Neuronal stem cell (in vitro differentiated cells): ENCODE measurements around the gene KNL1.

ENCODE experiments used
- DNase-seq: peaks from one replicate; pipeline ENCODE4 v3.0.0-alpha.2; 2013; ENCODE audit warnings: low spot score
- H2AFZ ChIP-seq: one replicate; pipeline ENCODE4 v1.6.1; 2013; ENCODE audit warnings: mild to moderate bottlenecking, low read length, inconsistent platforms
- H2AK5ac ChIP-seq: 2 replicates; pipeline ENCODE4 v1.6.1; 2013; ENCODE audit warnings: low read depth, mild to moderate bottlenecking, inconsistent platforms, low read length, moderate library complexity, mixed read lengths
- H2BK120ac ChIP-seq: 2 replicates; pipeline ENCODE4 v1.6.1; 2013; ENCODE audit warnings: low read depth, mild to moderate bottlenecking, inconsistent platforms, low read length, moderate library complexity, mixed read lengths
- H2BK12ac ChIP-seq: one replicate; pipeline ENCODE4 v1.6.1; 2013; ENCODE audit warnings: low read length, inconsistent platforms
- H2BK15ac ChIP-seq: 2 replicates; pipeline ENCODE4 v1.6.1; 2013; ENCODE audit warnings: mild to moderate bottlenecking, low read length, inconsistent platforms, mixed read lengths
- H2BK5ac ChIP-seq: one replicate; pipeline ENCODE4 v1.6.1; 2013; ENCODE audit warnings: inconsistent platforms, mild to moderate bottlenecking, low read length, moderate library complexity
- H3K14ac ChIP-seq: one replicate; pipeline ENCODE4 v1.6.1; 2013; ENCODE audit warnings: low read length, inconsistent platforms
- H3K18ac ChIP-seq: 2 replicates; pipeline ENCODE4 v1.6.1; 2013; ENCODE audit warnings: low read length, inconsistent platforms
- H3K23ac ChIP-seq: 2 replicates; pipeline ENCODE4 v1.6.1; 2013; ENCODE audit warnings: low read depth, mild to moderate bottlenecking, mixed read lengths, low read length, inconsistent platforms; ENCODE audit not compliant: poor library complexity
- H3K27ac ChIP-seq: replicated peaks from 3 replicates; pipeline ENCODE4 v1.5.1; 2013; ENCODE audit warnings: low read length, inconsistent platforms
- H3K27me3 ChIP-seq, 3 experiments: 2 replicates each; pipeline ENCODE4 v1.6.1; 2013; ENCODE audit warnings: low read length in 3 of 3, mild to moderate bottlenecking in 2 of 3, inconsistent platforms in 1 of 3, low read depth in 1 of 3, mixed read lengths in 1 of 3, moderate library complexity in 1 of 3; ENCODE audit not compliant: control insufficient read depth in 3 of 3, insufficient read depth in 3 of 3
- H3K36me3 ChIP-seq, 2 donors: replicated peaks in 1 of 2; 2 replicates each; pipeline ENCODE4 v1.6.1; 2013; ENCODE audit warnings: low read length in 2 of 2; ENCODE audit not compliant: control insufficient read depth in 2 of 2, insufficient read depth in 2 of 2
- H3K4ac ChIP-seq: 2 replicates; pipeline ENCODE4 v1.6.1; 2013; ENCODE audit warnings: inconsistent platforms, mild to moderate bottlenecking, low read length, moderate library complexity
- H3K4me1 ChIP-seq, 2 donors: 1 replicate in 1 of 2; 2 replicates in 1 of 2; pipeline ENCODE4 v1.6.1; 2013; ENCODE audit warnings: low read length in 2 of 2, low read depth in 1 of 2; ENCODE audit not compliant: control insufficient read depth in 2 of 2, insufficient read depth in 1 of 2
- H3K4me2 ChIP-seq: one replicate; pipeline ENCODE4 v1.6.1; 2013; ENCODE audit warnings: mild to moderate bottlenecking, low read length, inconsistent platforms; ENCODE audit not compliant: insufficient read depth, poor library complexity, severe bottlenecking
- H3K4me3 ChIP-seq, 2 donors: 2 replicates each; pipeline ENCODE4 v1.5.1; 2013; ENCODE audit warnings: low read length in 2 of 2, mild to moderate bottlenecking in 2 of 2, inconsistent platforms in 1 of 2, moderate library complexity in 1 of 2
- H3K79me1 ChIP-seq: one replicate; pipeline ENCODE4 v1.6.1; 2013; ENCODE audit warnings: low read depth, mild to moderate bottlenecking, inconsistent platforms, low read length, moderate library complexity
- H3K9ac ChIP-seq: one replicate; pipeline ENCODE4 v1.6.1; 2013; ENCODE audit warnings: mild to moderate bottlenecking, low read depth, low read length, inconsistent platforms; ENCODE audit not compliant: poor library complexity
- H3K9me3 ChIP-seq, 2 donors: replicated peaks in 1 of 2; 2 replicates each; pipeline versions ENCODE3 to v1.6.1; 2013; ENCODE audit warnings: low read length in 2 of 2, mild to moderate bottlenecking in 2 of 2, inconsistent platforms in 1 of 2, low read depth in 1 of 2, mixed read lengths in 1 of 2, moderate library complexity in 1 of 2; ENCODE audit not compliant: control insufficient read depth in 2 of 2, insufficient read depth in 1 of 2
- H4K8ac ChIP-seq: one replicate; pipeline ENCODE4 v1.6.1; 2013; ENCODE audit warnings: low read depth, mild to moderate bottlenecking, inconsistent platforms, low read length, moderate library complexity
- H4K91ac ChIP-seq: one replicate; pipeline ENCODE4 v1.6.1; 2013; ENCODE audit warnings: low read length, low read depth, mild to moderate bottlenecking, inconsistent platforms; ENCODE audit not compliant: poor library complexity
- WGBS, 2 donors: extraction: QIAGEN DNeasy Blood & Tissue Kit; methylation state at CpG; one replicate each; pipeline ENCODE4 v1.1.7; 2013; ENCODE audit warnings: missing lambda C conversion rate in 2 of 2, mixed read lengths in 1 of 2; ENCODE audit not compliant: insufficient read length in 2 of 2, insufficient replicate concordance in 1 of 2; ENCODE audit errors: extremely low coverage in 2 of 2; 5-methylcytosine and 5-hydroxymethylcytosine counted together

The KNL1 gene

DNA sequence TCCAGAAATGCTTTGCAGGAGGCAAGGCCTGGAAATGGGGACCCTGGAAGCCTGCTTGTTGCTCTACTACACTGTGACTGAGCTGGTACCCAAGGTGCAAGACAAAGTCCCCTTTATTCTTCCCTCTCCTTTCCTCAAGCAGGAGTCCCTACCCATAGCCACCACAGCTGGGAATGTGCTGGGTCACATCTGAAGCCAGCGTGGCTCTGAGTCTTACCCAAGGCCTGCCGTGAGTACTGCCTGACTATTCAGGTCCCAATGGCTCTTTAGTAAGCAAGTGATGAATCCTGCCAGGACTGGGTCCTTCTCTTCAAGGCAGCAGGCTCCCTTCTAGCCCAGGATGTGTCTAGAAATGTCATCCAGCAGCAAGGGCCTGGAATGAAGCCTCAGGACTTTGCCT lies 91.3 kb downstream of the KNL1 start:
- Histone ChIP-seq H3K9ac (no peak overlapping the region), H3K4me1 (no peaks in the 10 kb centered on the region), H2AK5ac (no peak overlapping the region), H2AFZ (no peak overlapping the region), H3K27me3 (no peaks in the 10 kb centered on the region), H3K27ac (no peak overlapping the region), H3K36me3 (no peaks in the 10 kb centered on the region), H2BK5ac (no peak overlapping the region), H2BK12ac (no peak overlapping the region), H2BK120ac (no peak overlapping the region), H3K18ac (no peak overlapping the region), H3K9me3 (no peaks in the 10 kb centered on the region), H3K79me1 (no peaks in the 10 kb centered on the region), H4K91ac (no peak overlapping the region), H4K8ac (no peak overlapping the region), H2BK15ac (no peak overlapping the region), H3K4me2 (no peak overlapping the region), H3K14ac (no peak overlapping the region), H3K23ac (no peak overlapping the region), H3K4ac (no peak overlapping the region), H3K4me3 (no peak overlapping the region)
- no CpG with 5 or more reads among the region's 2 CpGs for WGBS, 2 donors
- DNase-seq = no peak

DNA sequence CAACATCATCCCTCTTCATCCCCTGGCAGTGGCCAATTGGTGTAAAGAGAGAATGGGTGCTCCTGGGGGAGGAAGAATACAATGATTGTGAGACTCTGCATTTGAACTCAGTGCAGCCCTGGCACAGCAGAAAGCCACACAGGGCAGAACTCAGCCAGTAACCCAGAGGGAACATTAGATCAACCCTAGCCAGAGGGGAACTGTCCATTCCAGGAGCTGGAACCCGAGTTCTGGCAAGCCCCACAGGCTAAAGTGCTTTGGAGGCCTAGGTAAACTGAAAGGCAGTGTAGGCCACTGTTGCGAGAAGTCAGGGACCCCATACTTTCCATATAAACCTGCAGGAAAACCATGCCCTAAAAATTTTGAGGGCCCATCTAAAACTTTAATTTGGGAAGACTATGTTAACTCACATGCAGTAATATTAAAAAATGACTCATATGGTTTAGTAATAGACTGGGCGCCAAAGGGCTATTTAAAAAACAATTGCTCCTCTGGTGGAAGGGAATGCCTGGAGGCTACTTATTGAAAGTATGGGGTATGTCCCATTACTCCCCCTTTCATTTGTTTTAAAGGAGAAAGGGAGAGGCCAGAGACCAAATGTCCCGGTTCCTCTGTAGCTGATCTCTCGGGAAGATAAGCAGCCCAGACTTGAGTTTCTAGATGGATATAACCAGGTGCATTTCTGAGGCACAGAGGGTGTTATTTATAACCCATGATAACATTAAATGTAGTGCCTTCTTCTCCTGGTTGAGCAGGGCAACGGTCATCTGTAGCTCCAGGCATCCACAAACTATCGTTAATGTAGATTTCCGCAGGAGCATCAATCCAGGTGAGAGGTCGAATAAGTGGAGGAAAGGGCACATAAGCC lies 95.1 kb downstream of the KNL1 start:
- H3K4me3 ChIP-seq = no peak overlapping the region
- no peak overlapping the region for H2AFZ ChIP-seq
- H2AK5ac ChIP-seq = no peak overlapping the region
- H3K4ac ChIP-seq = no peak overlapping the region
- peaks cover 0 to 3% of the 10 kb centered on the region in 2 donors for H3K4me1 ChIP-seq
- H3K27ac ChIP-seq = no peak overlapping the region
- no peak for DNase-seq
- H3K14ac ChIP-seq = no peak overlapping the region
- no CpG with 5 or more reads among the region's 9 CpGs for WGBS, 2 donors
- no peak overlapping the region for H2BK5ac ChIP-seq
- H3K9ac ChIP-seq = no peak overlapping the region
- H3K27me3 ChIP-seq = no peaks in the 10 kb centered on the region
- H3K23ac ChIP-seq = no peak overlapping the region
- no peak overlapping the region for H2BK120ac ChIP-seq
- no peak overlapping the region for H4K91ac ChIP-seq
- no peak overlapping the region for H2BK15ac ChIP-seq
- no peak overlapping the region for H3K18ac ChIP-seq
- H3K4me2 ChIP-seq = no peak overlapping the region
- H3K79me1 ChIP-seq = no peaks in the 10 kb centered on the region
- no peak overlapping the region for H2BK12ac ChIP-seq
- no peak overlapping the region for H4K8ac ChIP-seq
- no peaks in the 10 kb centered on the region for H3K9me3 ChIP-seq
- H3K36me3 ChIP-seq = peaks cover 0 to 7% of the 10 kb centered on the region in 2 donors

DNA sequence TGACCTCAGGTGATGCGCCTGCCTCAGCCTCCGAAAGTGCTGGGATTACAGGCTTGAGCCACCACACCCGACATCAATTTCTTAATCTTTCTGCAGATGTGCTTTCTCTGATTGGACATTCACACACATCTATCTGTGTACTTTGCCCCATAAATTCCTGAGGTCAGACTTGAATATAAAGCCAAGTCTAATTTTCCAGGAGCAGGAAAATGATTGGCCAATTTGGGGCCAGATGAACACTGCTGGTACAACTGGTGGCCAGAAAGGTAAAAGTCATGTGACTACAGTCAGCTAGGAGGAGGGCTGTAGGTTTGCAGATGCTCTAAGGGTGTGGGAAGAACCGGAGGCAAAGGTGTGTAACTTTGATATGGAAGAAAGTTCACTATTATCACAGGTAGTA lies 97.7 kb downstream of the KNL1 start:
- WGBS, 2 donors = no CpG with 5 or more reads among the region's 4 CpGs
- Histone ChIP-seq H3K9me3 (no peaks in the 10 kb centered on the region), H4K8ac (no peak overlapping the region), H3K9ac (no peak overlapping the region), H2BK15ac (no peak overlapping the region), H2BK5ac (no peak overlapping the region), H3K36me3 (peaks cover 2 to 12% of the 10 kb centered on the region in 2 donors), H2AK5ac (no peak overlapping the region), H2BK12ac (no peak overlapping the region), H3K27me3 (no peaks in the 10 kb centered on the region), H3K4me1 (peaks cover 0 to 6% of the 10 kb centered on the region in 2 donors), H3K27ac (no peak overlapping the region), H3K18ac (no peak overlapping the region), H3K4me3 (no peak overlapping the region), H3K23ac (no peak overlapping the region), H3K14ac (no peak overlapping the region), H2AFZ (no peak overlapping the region), H3K4me2 (no peak overlapping the region), H4K91ac (no peak overlapping the region), H2BK120ac (no peak overlapping the region), H3K79me1 (peaks cover 5% of the 10 kb centered on the region), H3K4ac (no peak overlapping the region)
- DNase-seq = no peak

DNA sequence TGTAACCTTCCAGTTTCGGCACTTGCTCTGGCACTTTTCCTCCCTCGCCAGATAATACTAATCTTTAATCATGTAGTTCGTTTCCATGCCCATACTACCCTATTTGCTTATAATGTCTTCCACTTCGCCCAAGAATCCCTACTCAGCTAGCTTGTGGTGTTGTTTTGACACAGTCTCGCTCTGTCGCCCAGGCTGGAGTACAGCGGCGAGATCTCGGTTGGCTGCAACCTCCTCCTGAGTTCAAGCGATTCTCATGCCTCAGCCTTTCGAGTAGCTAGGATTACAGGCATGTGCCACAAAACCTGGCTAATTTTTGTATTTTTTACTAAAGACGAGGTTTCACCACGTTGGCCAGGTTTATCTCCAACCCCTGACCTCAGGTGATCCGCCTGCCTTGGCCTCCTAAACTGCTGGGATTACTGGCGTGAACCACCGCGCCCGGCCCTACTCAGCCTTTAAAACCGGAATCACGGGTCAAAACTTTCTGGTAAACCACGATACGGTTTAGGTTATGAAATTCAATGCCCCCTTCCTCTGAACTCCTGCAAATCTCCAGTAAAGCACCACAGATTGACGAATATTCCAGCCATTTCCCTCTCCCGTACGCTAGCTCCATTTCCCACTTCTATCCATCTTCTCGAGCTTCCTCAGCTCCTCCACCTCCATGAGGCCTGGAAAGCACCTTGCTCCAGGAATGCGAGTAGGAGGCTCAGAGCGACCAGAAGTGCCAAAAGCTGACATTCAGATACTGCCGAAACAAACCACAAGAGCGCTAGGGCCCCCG lies 100.0 kb downstream of the KNL1 start:
- H3K36me3 ChIP-seq = peaks cover 2 to 29% of the 10 kb centered on the region in 2 donors
- H4K91ac ChIP-seq = no peak overlapping the region
- H3K14ac ChIP-seq = no peak overlapping the region
- H2AK5ac ChIP-seq = no peak overlapping the region
- H3K79me1 ChIP-seq = peaks cover 5% of the 10 kb centered on the region
- H3K18ac ChIP-seq = peak overlapping the region; percentile 52
- H3K4ac ChIP-seq = no peak overlapping the region
- H3K27ac ChIP-seq = peak overlapping the region; percentile 46
- peak overlapping the region; percentile 92 for H3K9ac ChIP-seq
- peaks cover 0 to 6% of the 10 kb centered on the region in 2 donors for H3K4me1 ChIP-seq
- H2AFZ ChIP-seq = peak overlapping the region; percentile 97
- no peak overlapping the region for H2BK15ac ChIP-seq
- no peak overlapping the region for H4K8ac ChIP-seq
- H3K4me2 ChIP-seq = peak overlapping the region; percentile 84
- peak overlapping the region; percentile 30 for H2BK12ac ChIP-seq
- H2BK120ac ChIP-seq = no peak overlapping the region
- no peak overlapping the region for H2BK5ac ChIP-seq
- no peaks in the 10 kb centered on the region for H3K27me3 ChIP-seq
- peak overlapping the region; percentile 87 to 97 for H3K4me3 ChIP-seq
- peak overlapping the region; percentile 68 for H3K23ac ChIP-seq
- DNase-seq = no peak
- WGBS, 2 donors = no CpG with 5 or more reads among the region's 31 CpGs
- no peaks in the 10 kb centered on the region for H3K9me3 ChIP-seq
